Transverse colon (tissue), 4 donors: ENCODE measurements around the gene TUBG2. TPM values are rescaled to one million over a fixed set of nuclear protein-coding genes. Genes with fewer than 3 reads are reported as not detected.

Source experiments
- DNase-seq: peaks from one replicate; pipeline ENCODE4 v3.0.0-alpha.2; 2019
- H3K27ac ChIP-seq, 4 donors: fragments of 200-600 bp; sonication (generic); 2 replicates each; pipeline ENCODE4 v1.5.1; 2016 to 2018; ENCODE audit warnings: inconsistent platforms in 4 of 4
- H3K27me3 ChIP-seq: fragments of 200-600 bp; sonication (generic); 2 replicates; pipeline ENCODE4 v1.5.1; 2017; ENCODE audit warnings: inconsistent platforms
- H3K36me3 ChIP-seq, 4 donors: fragments of 200-600 bp; sonication (generic); 2 replicates each; pipeline ENCODE4 v1.5.1; 2017 to 2019; ENCODE audit warnings: inconsistent platforms in 4 of 4
- H3K4me1 ChIP-seq, 4 donors: fragments of 200-600 bp; sonication (generic); 2 replicates each; pipeline ENCODE4 v1.5.1; 2017 to 2020; ENCODE audit warnings: inconsistent platforms in 4 of 4
- H3K4me3 ChIP-seq, 4 donors: fragments of 200-600 bp; sonication (generic); 1 replicate in 1 of 4; 2 replicates in 3 of 4; pipeline versions ENCODE4 v1.5.1 to v1.6.1; 2017 to 2019; ENCODE audit warnings: inconsistent platforms in 4 of 4
- H3K9me3 ChIP-seq, 2 donors: fragments of 200-600 bp; sonication (generic); 2 replicates each; pipeline ENCODE4 v1.5.1; 2017 to 2019; ENCODE audit warnings: inconsistent platforms in 2 of 2
- CTCF ChIP-seq, 5 experiments: fragments of 200-600 bp in 3 of 5; fragments of 450-650 bp in 2 of 5; sonication (generic) in 3 of 5; IDR thresholded peaks; 1 replicate in 2 of 5; 2 replicates in 3 of 5; pipeline ENCODE4 v1.5.1; 2016 to 2017; ENCODE audit warnings: antibody characterized with exemption in 5 of 5, inconsistent platforms in 3 of 5, mild to moderate bottlenecking in 2 of 5, moderate library complexity in 1 of 5
- EP300 ChIP-seq: sonication (generic); formaldehyde crosslinking; IDR thresholded peaks from one replicate; pipeline ENCODE4 v1.6.1; 2017; ENCODE audit warnings: antibody characterized with exemption, low read depth
- POLR2A ChIP-seq: fragments of 450-650 bp; IDR thresholded peaks from one replicate; pipeline ENCODE4 v1.6.1; 2016; ENCODE audit warnings: antibody characterized with exemption, mild to moderate bottlenecking, moderate library complexity
- POLR2AphosphoS5 ChIP-seq, 3 donors: sonication (generic); formaldehyde crosslinking; IDR thresholded peaks; one replicate each; pipeline ENCODE4 v1.6.1; 2016; ENCODE audit warnings: antibody characterized with exemption in 3 of 3
- WGBS, 2 donors: methylation state at CpG; one replicate each; pipeline ENCODE4 v1.1.5; 2018; ENCODE audit warnings: low coverage in 1 of 2; 5-methylcytosine and 5-hydroxymethylcytosine counted together
- in situ Hi-C, 4 donors: fragments of 200-750 bp; cut with MboI; loops; one replicate each; pipeline versions ENCODE4 v1.15.0 to v1.15.1; 2017; ENCODE audit warnings: low sequenced_read_pairs in 3 of 4, low pct_ligation_motif_present in 1 of 4, low pct_unique_long_range_greater_than_20kb in 1 of 4
- intact Hi-C: fragments of 100-400 bp; cut with DNase I; formaldehyde crosslinking; loops from one replicate; pipeline ENCODE4 v1.15.1; 2023; ENCODE audit warnings: low total_unique reads
- total RNA-seq, 4 donors: library from RNA; depleted of rRNA; stranded (reverse); fragments of >200 nt; gene quantifications; one replicate each; pipeline ENCODE4 v1.1.0, GENCODE V29; 2016

The TUBG2 gene
- total RNA-seq, 4 donors from 2014 or later = 9.6 to 53.1 (median 26.7) TPM

- TF ChIP-seq POLR2A (no peak), CTCF (IDR thresholded peaks at IDR 0.05) (no peak), EP300 (no peak), POLR2AphosphoS5 (IDR thresholded peaks at IDR 0.05) (no peak)
- Histone ChIP-seq H3K27ac (no peak overlapping the region), H3K4me3 (no peak overlapping the region), H3K36me3 (no peaks in the 10 kb centered on the region), H3K9me3 (no peaks in the 10 kb centered on the region), H3K27me3 (no peaks in the 10 kb centered on the region), H3K4me1 (no peaks in the 10 kb centered on the region)
- DNase-seq = no peak
- in situ Hi-C loops = loop anchor here in 3 of 4 donors (25.0 kb wide), 1 partner anchor 105 kb away; the partner anchor contains the start of gene PSMC3IP (in 3 of the 3)
- intact Hi-C loops = no loop called here
- WGBS, 2 donors = 90% methylated on average over 11 of the region's 11 CpGs; no CpG with 5 or more reads in 1 of the 2 donors
These were observed 33.4 kb downstream of the TUBG2 start for GRCh38 chr17:42692489-42692888.

DNA sequence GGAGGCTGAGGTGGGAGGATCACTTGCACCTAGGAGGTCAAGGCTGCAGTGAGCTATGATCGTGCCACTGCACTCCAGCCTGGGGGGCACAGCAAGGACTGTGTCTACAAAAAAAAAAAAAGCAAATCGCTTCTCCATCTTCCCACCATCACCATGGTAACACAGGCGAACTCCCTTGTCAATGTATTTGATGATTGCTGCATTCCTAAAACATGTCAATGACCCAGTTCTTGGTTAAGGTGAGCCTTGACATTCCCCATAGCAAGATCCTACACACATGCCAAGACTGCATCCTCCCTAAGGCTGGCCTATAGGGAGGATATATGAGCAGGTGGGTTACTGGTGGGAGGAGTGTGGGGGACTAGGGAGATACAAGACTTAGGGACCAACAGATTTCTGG is 35.4 kb downstream of the TUBG2 start:
- TF ChIP-seq POLR2A = no peak
- TF ChIP-seq CTCF (IDR thresholded peaks at IDR 0.05) = no peak
- TF ChIP-seq POLR2AphosphoS5 (IDR thresholded peaks at IDR 0.05) = no peak
- TF ChIP-seq EP300 = no peak
- Histone ChIP-seq H3K4me3 (no peak overlapping the region), H3K36me3 (no peaks in the 10 kb centered on the region), H3K4me1 (peaks cover 0 to 8% (median 2%) of the 10 kb centered on the region in 4 donors), H3K27ac (no peak overlapping the region), H3K27me3 (no peaks in the 10 kb centered on the region), H3K9me3 (no peaks in the 10 kb centered on the region)
- DNase-seq = no peak
- in situ Hi-C loops (loop anchor here in 3 of 4 donors (25.0 kb wide), 1 partner anchor 107 kb away; the partner anchor contains the start of gene PSMC3IP (in 3 of the 3)), intact Hi-C loops (no loop called here)
- WGBS, 2 donors = 80 to 91% methylated on average over 1 to 3 of the region's 3 CpGs

DNA sequence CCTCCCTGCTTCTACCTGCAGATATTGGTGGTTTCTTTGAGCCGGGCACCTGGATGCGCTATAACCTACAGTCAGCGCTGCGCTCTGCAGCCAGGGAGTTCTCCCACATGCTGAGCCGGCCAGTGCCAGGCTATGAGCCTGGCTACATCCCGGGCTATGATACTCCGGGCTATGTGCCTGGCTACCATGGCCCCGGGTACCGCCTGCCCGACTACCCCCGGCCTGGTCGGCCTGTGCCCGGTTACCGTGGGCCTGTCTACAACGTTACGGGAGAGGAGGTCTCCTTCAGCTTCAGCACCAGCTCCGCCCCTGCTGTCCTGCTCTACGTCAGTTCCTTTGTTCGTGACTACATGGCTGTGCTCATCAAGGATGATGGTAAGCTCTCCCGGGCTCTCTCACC is 36.4 kb downstream of the TUBG2 start:
- intact Hi-C loops = no loop called here
- TF ChIP-seq POLR2A (no peak), CTCF (IDR thresholded peaks at IDR 0.05) (no peak), EP300 (no peak), POLR2AphosphoS5 (IDR thresholded peaks at IDR 0.05) (no peak)
- Histone ChIP-seq H3K27me3 (no peaks in the 10 kb centered on the region), H3K4me3 (no peak overlapping the region), H3K27ac (no peak overlapping the region), H3K4me1 (peaks cover 0 to 8% (median 2%) of the 10 kb centered on the region in 4 donors), H3K36me3 (no peaks in the 10 kb centered on the region), H3K9me3 (no peaks in the 10 kb centered on the region)
- no peak for DNase-seq
- in situ Hi-C loops = loop anchor here in 3 of 4 donors (25.0 kb wide), 1 partner anchor 108 kb away; the partner anchor contains the start of gene PSMC3IP (in 3 of the 3)
- WGBS, 2 donors = 94 to 100% methylated on average over 3 to 20 of the region's 20 CpGs

DNA sequence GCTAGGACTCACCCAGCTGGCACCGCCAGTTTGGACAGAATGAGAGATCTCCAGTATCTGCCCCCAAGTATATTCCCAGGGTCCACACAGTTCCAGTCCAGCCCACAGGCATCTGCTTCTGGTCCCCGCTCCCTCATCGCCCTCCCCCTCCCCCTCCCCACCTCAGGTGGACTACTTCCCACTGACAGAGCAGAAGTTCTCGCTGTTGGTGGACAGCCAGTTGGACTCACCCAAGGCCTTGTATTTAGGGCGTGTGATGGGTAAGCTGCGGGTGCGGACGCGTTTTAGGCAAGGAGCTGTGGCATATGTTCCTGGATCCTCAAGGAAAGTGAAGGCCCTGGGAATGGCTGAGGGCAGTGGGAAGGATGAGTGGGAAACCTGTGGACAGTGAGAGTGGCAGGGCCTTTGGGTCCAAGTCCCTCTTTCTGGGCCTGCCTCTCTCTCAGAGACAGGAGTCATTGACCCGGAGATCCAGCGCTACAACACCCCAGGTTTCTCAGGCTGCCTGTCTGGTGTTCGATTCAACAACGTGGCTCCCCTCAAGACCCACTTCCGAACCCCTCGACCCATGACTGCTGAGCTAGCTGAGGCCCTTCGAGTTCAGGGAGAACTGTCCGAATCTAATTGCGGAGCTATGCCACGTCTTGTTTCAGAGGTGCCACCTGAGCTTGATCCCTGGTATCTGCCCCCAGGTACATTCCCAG is 38.2 kb downstream of the TUBG2 start:
- no peak overlapping the region for H3K27ac ChIP-seq
- no peaks in the 10 kb centered on the region for H3K27me3 ChIP-seq
- peaks cover 0 to 7% (median 0%) of the 10 kb centered on the region in 4 donors for H3K36me3 ChIP-seq
- H3K4me1 ChIP-seq = peaks cover 0 to 8% (median 2%) of the 10 kb centered on the region in 4 donors
- in situ Hi-C loops = loop anchor here in 3 of 4 donors (25.0 kb wide), 1 partner anchor 110 kb away; the partner anchor contains the start of gene PSMC3IP (in 3 of the 3)
- 91 to 93% methylated on average over 6 to 19 of the region's 19 CpGs for WGBS, 2 donors
- H3K4me3 ChIP-seq = no peak overlapping the region
- intact Hi-C loops = no loop called here
- no peaks in the 10 kb centered on the region for H3K9me3 ChIP-seq
- DNase-seq = no peak
- TF ChIP-seq CTCF (IDR thresholded peaks at IDR 0.05) (no peak), POLR2A (no peak), POLR2AphosphoS5 (IDR thresholded peaks at IDR 0.05) (no peak), EP300 (no peak)
